ENCODE data around the gene POU3F3.

The POU3F3 gene

GRCh38 chr2:104846786-104847585 is 6.9 kb upstream of the POU3F3 start:
- no peak for DNase-seq
- Histone ChIP-seq H3K9me3 (ENCODE audit: control insufficient read depth, low read length) (no peaks in the 10 kb centered on the region), H3K36me3 (ENCODE audit: control insufficient read depth, insufficient read depth, low read length) (no peaks in the 10 kb centered on the region), H3K4me3 (ENCODE audit: insufficient read depth, low read depth, low read length, poor library complexity, severe bottlenecking) (no peak overlapping the region), H3K27ac (ENCODE audit: insufficient read depth, low read length, poor library complexity, severe bottlenecking) (no peak overlapping the region), H3K27me3 (replicated peaks; ENCODE audit: control insufficient read depth, insufficient read depth, low read length, poor library complexity, severe bottlenecking) (peaks cover 59% of the 10 kb centered on the region), H3K4me1 (ENCODE audit: control insufficient read depth, insufficient read depth, low read length, poor library complexity, severe bottlenecking) (peaks cover under 1% of the 10 kb centered on the region)

DNA sequence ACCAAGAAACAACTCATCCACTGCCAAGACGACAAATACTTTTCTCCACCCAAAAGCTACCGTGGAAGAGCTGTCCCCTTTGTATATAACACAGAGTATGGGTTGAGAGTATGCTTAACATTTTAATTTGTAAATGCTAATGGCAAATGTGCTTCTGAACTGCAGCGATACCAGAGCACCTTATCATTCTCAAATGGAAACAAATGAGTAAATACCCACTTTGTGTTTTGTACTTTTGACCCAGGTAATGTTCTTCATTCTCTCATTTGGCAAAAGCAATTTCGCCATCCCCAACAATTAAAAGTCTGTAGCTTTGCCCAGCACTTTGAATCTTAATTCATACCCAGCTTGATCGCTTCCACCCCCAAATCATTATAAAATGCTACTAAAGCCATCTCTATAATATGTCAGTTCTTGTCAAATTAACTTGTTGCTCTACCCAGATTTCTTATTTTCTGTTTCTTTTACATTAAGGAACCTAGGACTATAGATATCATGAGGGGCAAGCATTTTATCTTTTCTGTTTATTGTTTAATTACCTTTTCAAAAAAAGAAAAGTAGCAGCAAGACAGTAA is 6.2 kb upstream of the POU3F3 start:
- Histone ChIP-seq H3K27ac (ENCODE audit: insufficient read depth, low read length, poor library complexity, severe bottlenecking) (no peak overlapping the region), H3K4me1 (ENCODE audit: control insufficient read depth, insufficient read depth, low read length, poor library complexity, severe bottlenecking) (peaks cover 3% of the 10 kb centered on the region), H3K27me3 (replicated peaks; ENCODE audit: control insufficient read depth, insufficient read depth, low read length, poor library complexity, severe bottlenecking) (peaks cover 58% of the 10 kb centered on the region), H3K9me3 (ENCODE audit: control insufficient read depth, low read length) (no peaks in the 10 kb centered on the region), H3K36me3 (ENCODE audit: control insufficient read depth, insufficient read depth, low read length) (no peaks in the 10 kb centered on the region), H3K4me3 (ENCODE audit: insufficient read depth, low read depth, low read length, poor library complexity, severe bottlenecking) (no peak overlapping the region)
- DNase-seq, result no peak

DNA sequence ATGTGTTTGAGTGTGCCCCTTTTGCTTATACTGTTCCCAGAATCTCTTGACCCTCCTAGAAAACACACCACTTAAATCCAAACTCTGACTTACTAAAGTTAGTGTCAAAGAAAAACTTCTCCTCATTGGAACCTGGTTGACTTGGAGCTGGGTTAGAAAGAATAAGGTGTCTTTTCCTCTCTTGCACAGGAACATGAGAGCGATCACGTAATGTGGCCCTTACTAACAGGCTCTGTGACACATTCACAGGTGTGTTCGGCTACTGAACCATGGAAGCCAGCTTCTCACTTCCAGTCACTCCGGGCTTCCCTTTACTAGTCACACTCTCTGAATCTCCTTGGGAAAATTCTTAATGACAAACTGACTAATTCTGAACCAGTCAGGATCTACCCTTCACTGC is 5.4 kb upstream of the POU3F3 start:
- no peaks in the 10 kb centered on the region for H3K36me3 ChIP-seq (ENCODE audit: control insufficient read depth, insufficient read depth, low read length)
- DNase-seq, result no peak
- H3K27me3 ChIP-seq (replicated peaks; ENCODE audit: control insufficient read depth, insufficient read depth, low read length, poor library complexity, severe bottlenecking), result peaks cover 58% of the 10 kb centered on the region
- H3K4me1 ChIP-seq (ENCODE audit: control insufficient read depth, insufficient read depth, low read length, poor library complexity, severe bottlenecking), result peaks cover 12% of the 10 kb centered on the region
- H3K27ac ChIP-seq (ENCODE audit: insufficient read depth, low read length, poor library complexity, severe bottlenecking), result no peak overlapping the region
- H3K9me3 ChIP-seq (ENCODE audit: control insufficient read depth, low read length), result no peaks in the 10 kb centered on the region
- no peak overlapping the region for H3K4me3 ChIP-seq (ENCODE audit: insufficient read depth, low read depth, low read length, poor library complexity, severe bottlenecking)

- no peak for DNase-seq
- Histone ChIP-seq H3K27ac (ENCODE audit: insufficient read depth, low read length, poor library complexity, severe bottlenecking) (no peak overlapping the region), H3K36me3 (ENCODE audit: control insufficient read depth, insufficient read depth, low read length) (no peaks in the 10 kb centered on the region), H3K4me3 (ENCODE audit: insufficient read depth, low read depth, low read length, poor library complexity, severe bottlenecking) (no peak overlapping the region), H3K9me3 (ENCODE audit: control insufficient read depth, low read length) (no peaks in the 10 kb centered on the region), H3K4me1 (ENCODE audit: control insufficient read depth, insufficient read depth, low read length, poor library complexity, severe bottlenecking) (peaks cover 13% of the 10 kb centered on the region), H3K27me3 (replicated peaks; ENCODE audit: control insufficient read depth, insufficient read depth, low read length, poor library complexity, severe bottlenecking) (peaks cover 60% of the 10 kb centered on the region)
These were observed 4.8 kb upstream of the POU3F3 start for GRCh38 chr2:104849101-104849500.

DNA sequence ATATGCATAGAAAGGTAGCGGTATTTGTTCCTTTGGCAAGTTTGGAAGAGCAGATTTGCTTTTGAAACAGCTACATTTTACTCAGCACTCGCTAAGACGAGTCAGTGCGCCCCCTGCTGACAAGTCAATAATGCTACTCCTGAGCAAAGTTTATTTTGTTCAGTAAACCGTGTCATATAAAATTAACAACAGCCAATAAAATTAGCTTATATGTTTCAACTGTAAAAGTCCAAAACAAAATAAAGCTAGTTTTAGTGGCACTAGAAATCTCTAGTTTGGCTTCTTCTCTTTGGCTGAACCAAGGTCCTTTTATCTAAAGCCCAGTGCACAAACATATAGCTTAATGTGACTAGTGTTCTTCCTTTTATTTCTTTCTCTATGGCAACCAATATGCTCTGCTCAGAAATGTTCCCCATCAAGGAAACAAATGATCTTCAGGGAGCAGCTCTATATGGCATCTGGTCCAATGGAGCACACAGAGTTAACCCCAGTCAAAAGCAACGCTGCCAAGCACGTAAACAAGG is 4.2 kb upstream of the POU3F3 start:
- Histone ChIP-seq H3K36me3 (ENCODE audit: control insufficient read depth, insufficient read depth, low read length) (no peaks in the 10 kb centered on the region), H3K4me1 (ENCODE audit: control insufficient read depth, insufficient read depth, low read length, poor library complexity, severe bottlenecking) (peaks cover 16% of the 10 kb centered on the region), H3K4me3 (ENCODE audit: insufficient read depth, low read depth, low read length, poor library complexity, severe bottlenecking) (no peak overlapping the region), H3K27me3 (replicated peaks; ENCODE audit: control insufficient read depth, insufficient read depth, low read length, poor library complexity, severe bottlenecking) (peaks cover 60% of the 10 kb centered on the region), H3K9me3 (ENCODE audit: control insufficient read depth, low read length) (no peaks in the 10 kb centered on the region), H3K27ac (ENCODE audit: insufficient read depth, low read length, poor library complexity, severe bottlenecking) (no peak overlapping the region)
- DNase-seq, result no peak

DNA sequence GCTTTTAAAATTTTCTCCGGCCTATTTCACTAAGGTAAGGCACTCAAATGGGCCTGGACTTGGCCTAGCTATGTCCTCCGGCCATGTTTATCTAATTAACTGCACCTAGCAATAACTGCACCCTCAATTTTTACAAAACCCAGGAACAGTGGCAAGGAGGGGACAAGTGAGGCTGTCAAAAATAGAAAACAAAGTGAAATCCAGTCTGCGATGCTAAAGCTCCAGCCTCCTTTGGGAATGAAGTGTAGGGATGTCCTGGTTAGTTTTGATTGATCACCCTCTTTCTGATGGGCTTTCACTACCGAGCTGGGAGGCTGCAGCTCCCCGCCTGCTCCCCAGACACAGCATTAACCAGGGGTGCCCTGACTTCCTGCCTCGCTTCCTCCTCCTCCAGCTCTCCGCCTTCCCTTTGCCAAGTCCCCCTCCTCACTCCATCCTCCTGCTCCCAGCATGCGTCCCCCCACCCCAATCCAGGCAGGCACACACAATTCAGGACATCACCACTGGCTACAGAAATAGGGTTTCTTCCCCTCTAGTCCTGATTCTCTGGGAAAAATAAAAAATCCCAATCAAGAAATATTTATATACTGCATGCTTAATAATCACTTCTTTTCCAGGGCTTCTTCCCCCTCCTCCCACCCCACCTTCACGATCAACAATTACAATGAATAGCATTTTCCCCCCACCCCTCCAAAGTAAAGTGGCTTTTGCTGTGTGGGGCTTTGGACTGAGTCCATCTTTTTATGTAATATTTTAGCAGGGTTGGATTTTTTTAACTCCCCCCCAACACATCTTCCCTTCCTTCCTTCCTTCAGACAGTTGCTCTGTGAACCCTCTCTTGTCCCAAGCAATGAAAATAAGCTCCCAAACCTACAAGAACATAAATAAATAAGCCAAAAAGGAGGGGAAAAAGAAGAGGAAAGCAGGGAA is 3.3 kb upstream of the POU3F3 start:
- H3K27ac ChIP-seq (ENCODE audit: insufficient read depth, low read length, poor library complexity, severe bottlenecking), result no peak overlapping the region
- H3K36me3 ChIP-seq (ENCODE audit: control insufficient read depth, insufficient read depth, low read length), result no peaks in the 10 kb centered on the region
- H3K4me1 ChIP-seq (ENCODE audit: control insufficient read depth, insufficient read depth, low read length, poor library complexity, severe bottlenecking), result peaks cover 19% of the 10 kb centered on the region
- no peak for DNase-seq
- no peak overlapping the region for H3K4me3 ChIP-seq (ENCODE audit: insufficient read depth, low read depth, low read length, poor library complexity, severe bottlenecking)
- peaks cover 54% of the 10 kb centered on the region for H3K27me3 ChIP-seq (replicated peaks; ENCODE audit: control insufficient read depth, insufficient read depth, low read length, poor library complexity, severe bottlenecking)
- no peaks in the 10 kb centered on the region for H3K9me3 ChIP-seq (ENCODE audit: control insufficient read depth, low read length)

GRCh38 chr2:104851291-104852089 is 2.4 kb upstream of the POU3F3 start:
- peaks cover 19% of the 10 kb centered on the region for H3K4me1 ChIP-seq (ENCODE audit: control insufficient read depth, insufficient read depth, low read length, poor library complexity, severe bottlenecking)
- no peaks in the 10 kb centered on the region for H3K36me3 ChIP-seq (ENCODE audit: control insufficient read depth, insufficient read depth, low read length)
- no peak overlapping the region for H3K4me3 ChIP-seq (ENCODE audit: insufficient read depth, low read depth, low read length, poor library complexity, severe bottlenecking)
- H3K27me3 ChIP-seq (replicated peaks; ENCODE audit: control insufficient read depth, insufficient read depth, low read length, poor library complexity, severe bottlenecking), result peaks cover 50% of the 10 kb centered on the region
- DNase-seq, result no peak
- no peak overlapping the region for H3K27ac ChIP-seq (ENCODE audit: insufficient read depth, low read length, poor library complexity, severe bottlenecking)
- H3K9me3 ChIP-seq (ENCODE audit: control insufficient read depth, low read length), result no peaks in the 10 kb centered on the region

- H3K27me3 ChIP-seq (replicated peaks; ENCODE audit: control insufficient read depth, insufficient read depth, low read length, poor library complexity, severe bottlenecking), result peaks cover 47% of the 10 kb centered on the region
- H3K4me3 ChIP-seq (ENCODE audit: insufficient read depth, low read depth, low read length, poor library complexity, severe bottlenecking), result peak overlapping the region; percentile 43
- H3K4me1 ChIP-seq (ENCODE audit: control insufficient read depth, insufficient read depth, low read length, poor library complexity, severe bottlenecking), result peaks cover 21% of the 10 kb centered on the region
- H3K36me3 ChIP-seq (ENCODE audit: control insufficient read depth, insufficient read depth, low read length), result no peaks in the 10 kb centered on the region
- no peaks in the 10 kb centered on the region for H3K9me3 ChIP-seq (ENCODE audit: control insufficient read depth, low read length)
- no peak overlapping the region for H3K27ac ChIP-seq (ENCODE audit: insufficient read depth, low read length, poor library complexity, severe bottlenecking)
- DNase-seq, result no peak
These were observed 1.7 kb upstream of the POU3F3 start for GRCh38 chr2:104852090-104852666.
